DND-41 (cell line): ENCODE measurements around the gene CEP68.

Experiments used
- EZH2 ChIP-seq: IDR thresholded peaks from 3 replicates; pipeline ENCODE4 v1.6.1; 2012; ENCODE audit warnings: borderline replicate concordance, low read depth, mild to moderate bottlenecking, moderate library complexity, low read length, inconsistent platforms; ENCODE audit not compliant: severe bottlenecking
- TF ChIP-seq, protein P1 (sequence below): IDR thresholded peaks from 2 replicates; pipeline ENCODE4 v1.5.1; 2012; ENCODE audit warnings: borderline replicate concordance, low read length, moderate library complexity, mild to moderate bottlenecking; ENCODE audit not compliant: poor library complexity, severe bottlenecking; ENCODE audit errors: extremely low read depth

DNA sequence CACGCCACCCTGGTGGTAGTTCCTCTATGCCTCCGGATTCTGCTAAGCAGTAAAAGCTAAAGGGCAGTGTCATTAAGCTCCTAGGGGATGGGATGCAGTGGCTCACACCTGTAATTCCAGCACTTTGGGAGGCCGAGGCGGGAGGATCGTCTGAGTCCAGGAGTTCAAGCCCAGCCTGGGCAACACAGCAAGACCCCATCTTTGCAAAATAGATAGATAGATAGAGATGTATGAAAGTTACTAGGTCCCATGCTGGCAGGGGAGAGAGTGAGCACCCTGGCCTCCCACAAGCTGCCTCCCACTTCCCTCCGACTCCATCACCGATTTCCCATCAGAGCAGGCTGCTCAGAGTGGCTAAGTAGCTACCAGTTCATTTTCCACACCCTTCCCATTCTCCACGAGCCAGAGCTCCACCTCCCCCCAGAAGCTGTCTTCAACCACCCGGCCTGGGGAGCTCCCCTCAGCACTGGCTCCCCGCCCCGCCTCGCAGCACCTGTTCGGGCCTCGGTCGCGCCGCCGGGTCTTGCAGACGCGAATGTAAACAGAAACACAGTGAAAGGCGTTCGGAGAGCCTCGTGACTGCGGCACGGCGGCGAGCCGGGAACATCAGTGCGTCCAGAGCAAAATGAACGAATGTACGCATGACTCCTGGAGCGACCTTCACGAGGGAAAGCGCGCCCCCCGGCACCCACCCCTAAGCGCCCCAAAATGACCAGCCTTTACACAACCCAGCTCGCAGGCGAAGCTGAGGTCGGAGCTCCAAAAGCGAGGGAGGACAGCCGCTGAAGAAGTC lies 598 bp upstream of the CEP68 start:
- TF ChIP-seq, protein P1, sequence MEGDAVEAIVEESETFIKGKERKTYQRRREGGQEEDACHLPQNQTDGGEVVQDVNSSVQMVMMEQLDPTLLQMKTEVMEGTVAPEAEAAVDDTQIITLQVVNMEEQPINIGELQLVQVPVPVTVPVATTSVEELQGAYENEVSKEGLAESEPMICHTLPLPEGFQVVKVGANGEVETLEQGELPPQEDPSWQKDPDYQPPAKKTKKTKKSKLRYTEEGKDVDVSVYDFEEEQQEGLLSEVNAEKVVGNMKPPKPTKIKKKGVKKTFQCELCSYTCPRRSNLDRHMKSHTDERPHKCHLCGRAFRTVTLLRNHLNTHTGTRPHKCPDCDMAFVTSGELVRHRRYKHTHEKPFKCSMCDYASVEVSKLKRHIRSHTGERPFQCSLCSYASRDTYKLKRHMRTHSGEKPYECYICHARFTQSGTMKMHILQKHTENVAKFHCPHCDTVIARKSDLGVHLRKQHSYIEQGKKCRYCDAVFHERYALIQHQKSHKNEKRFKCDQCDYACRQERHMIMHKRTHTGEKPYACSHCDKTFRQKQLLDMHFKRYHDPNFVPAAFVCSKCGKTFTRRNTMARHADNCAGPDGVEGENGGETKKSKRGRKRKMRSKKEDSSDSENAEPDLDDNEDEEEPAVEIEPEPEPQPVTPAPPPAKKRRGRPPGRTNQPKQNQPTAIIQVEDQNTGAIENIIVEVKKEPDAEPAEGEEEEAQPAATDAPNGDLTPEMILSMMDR: no peak
- no peak for TF ChIP-seq EZH2
